Measurements from ENCODE around the gene HLCS. TPM values are rescaled to one million over a fixed set of nuclear protein-coding genes. Genes with fewer than 3 reads are reported as not detected.

Gene HLCS
- total RNA-seq, 2 experiments from 2014 or later = 14.3 to 15.0 TPM

- intact Hi-C loops (cut with DNase I, micrococcal nuclease) = loop anchor here in 1 of 2 experiments (5.0 kb wide), 2 partner anchors 281 to 381 kb away; partner anchors contain the start of genes DYRK1A and VPS26C
- H3K36me3 Mint-ChIP-seq (ENCODE audit: low read depth) = no peaks in the 10 kb centered on the region
- H3K27me3 Mint-ChIP-seq = no peaks in the 10 kb centered on the region
- ATAC-seq (peak; percentile 44), DNase-seq (peak; percentile 53)
- H3K27ac Mint-ChIP-seq = peak overlapping the region; percentile 76
- no peaks in the 10 kb centered on the region for H3K9me3 Mint-ChIP-seq (ENCODE audit: low read depth)
- H3K4me3 Mint-ChIP-seq = peak overlapping the region; percentile 5
- POLR2A ChIA-PET = no interaction called here
- H3K4me1 Mint-ChIP-seq = peaks cover 40% of the 10 kb centered on the region
- CTCF ChIA-PET = interaction anchor here (0.7 to 1.5 kb wide), 4 partner anchors 15 to 547 kb away, joined by 3 read pairs; no protein-coding TSS in a partner anchor
Observed at GRCh38 chr21:36985751-36986594, 19.5 kb upstream of the HLCS start.

- H3K27ac Mint-ChIP-seq = no peak overlapping the region
- H3K4me3 Mint-ChIP-seq = no peak overlapping the region
- peaks cover 32% of the 10 kb centered on the region for H3K4me1 Mint-ChIP-seq
- no peak for DNase-seq
- H3K27me3 Mint-ChIP-seq = peaks cover 2% of the 10 kb centered on the region
- ChIA-PET POLR2A (no interaction called here), CTCF (interaction anchor here (0.6 to 1.2 kb wide), 3 partner anchors 28 to 280 kb away, joined by 3 to 5 read pairs (median 3); no protein-coding TSS in a partner anchor)
- intact Hi-C loops (cut with DNase I, micrococcal nuclease) = no loop called here
- no peak for ATAC-seq
- no peaks in the 10 kb centered on the region for H3K36me3 Mint-ChIP-seq (ENCODE audit: low read depth)
- H3K9me3 Mint-ChIP-seq (ENCODE audit: low read depth) = no peaks in the 10 kb centered on the region
Observed at GRCh38 chr21:36981977-36982700, 15.7 kb upstream of the HLCS start.

- no peak for DNase-seq
- ATAC-seq = no peak
- ChIA-PET POLR2A (no interaction called here), CTCF (no interaction called here)
- no peaks in the 10 kb centered on the region for H3K36me3 Mint-ChIP-seq (ENCODE audit: low read depth)
- H3K4me1 Mint-ChIP-seq = peaks cover 28% of the 10 kb centered on the region
- intact Hi-C loops (cut with DNase I, micrococcal nuclease) = no loop called here
- peak overlapping the region; percentile 42 for H3K27ac Mint-ChIP-seq
- no peaks in the 10 kb centered on the region for H3K9me3 Mint-ChIP-seq (ENCODE audit: low read depth)
- H3K4me3 Mint-ChIP-seq = peak overlapping the region; percentile 59
- H3K27me3 Mint-ChIP-seq = peaks cover 2% of the 10 kb centered on the region
Observed at GRCh38 chr21:36981049-36981391, 14.6 kb upstream of the HLCS start.

GRCh38 chr21:36980280-36981048 is 14.0 kb upstream of the HLCS start:
- peak overlapping the region; percentile 72 for H3K27ac Mint-ChIP-seq
- POLR2A ChIA-PET = no interaction called here

GRCh38 chr21:36976882-36977651 is 10.6 kb upstream of the HLCS start:
- peak; percentile 79 for ATAC-seq
- peaks cover 2% of the 10 kb centered on the region for H3K27me3 Mint-ChIP-seq
- peak overlapping the region; percentile 42 for H3K27ac Mint-ChIP-seq
- no peaks in the 10 kb centered on the region for H3K9me3 Mint-ChIP-seq (ENCODE audit: low read depth)
- peaks cover 22% of the 10 kb centered on the region for H3K4me1 Mint-ChIP-seq
- peak; percentile 51 for DNase-seq
- intact Hi-C loops (cut with DNase I, micrococcal nuclease) = loop anchor here (1.0 to 5.0 kb wide), 3 partner anchors 12 to 100 kb away; no protein-coding TSS in a partner anchor
- no peaks in the 10 kb centered on the region for H3K36me3 Mint-ChIP-seq (ENCODE audit: low read depth)
- H3K4me3 Mint-ChIP-seq = no peak overlapping the region
- POLR2A ChIA-PET = interaction anchor here (0.8 kb wide), 1 partner anchor 33 kb away, joined by 3 read pairs; no protein-coding TSS in a partner anchor
- CTCF ChIA-PET = interaction anchor here (0.6 to 2.3 kb wide), 8 partner anchors 10 to 753 kb away, joined by 3 to 12 read pairs (median 5); partner anchors contain the start of genes HLCS and RIPPLY3

More at GRCh38 chr21:36980280-36981048, 14.0 kb upstream of the HLCS start:
- CTCF ChIA-PET = interaction anchor here (1.0 to 2.4 kb wide), 2 partner anchors 9 to 20 kb away, joined by 3 to 8 read pairs; no protein-coding TSS in a partner anchor
- Mint-ChIP-seq H3K9me3 (ENCODE audit: low read depth) (no peaks in the 10 kb centered on the region), H3K4me1 (peaks cover 22% of the 10 kb centered on the region), H3K4me3 (peak overlapping the region; percentile 59), H3K27me3 (peaks cover 2% of the 10 kb centered on the region), H3K36me3 (ENCODE audit: low read depth) (no peaks in the 10 kb centered on the region)
- peak; percentile 32 for ATAC-seq
- intact Hi-C loops (cut with DNase I, micrococcal nuclease) = no loop called here
- peak; percentile 30 for DNase-seq

GRCh38 chr21:36976228-36976861 is 9.9 kb upstream of the HLCS start:
- peaks cover 22% of the 10 kb centered on the region for H3K4me1 Mint-ChIP-seq
- H3K27ac Mint-ChIP-seq = no peak overlapping the region
- no peaks in the 10 kb centered on the region for H3K9me3 Mint-ChIP-seq (ENCODE audit: low read depth)
- POLR2A ChIA-PET = interaction anchor here (0.8 kb wide), 1 partner anchor 34 kb away, joined by 3 read pairs; no protein-coding TSS in a partner anchor
- no peak overlapping the region for H3K4me3 Mint-ChIP-seq
- H3K36me3 Mint-ChIP-seq (ENCODE audit: low read depth) = no peaks in the 10 kb centered on the region
- intact Hi-C loops (cut with DNase I, micrococcal nuclease) = loop anchor here in 1 of 2 experiments (5.0 kb wide), 1 partner anchor 101 kb away; no protein-coding TSS in a partner anchor
- ATAC-seq = no peak
- peaks cover 2% of the 10 kb centered on the region for H3K27me3 Mint-ChIP-seq
- CTCF ChIA-PET = interaction anchor here (0.6 to 2.3 kb wide), 6 partner anchors 10 to 249 kb away, joined by 3 to 12 read pairs (median 7); partner anchors contain the start of genes HLCS and RIPPLY3
- no peak for DNase-seq

GRCh38 chr21:36974851-36975192 is 8.4 kb upstream of the HLCS start:
- intact Hi-C loops (cut with DNase I, micrococcal nuclease) = loop anchor here in 1 of 2 experiments (5.0 kb wide), 1 partner anchor 102 kb away; no protein-coding TSS in a partner anchor
- DNase-seq (no peak), ATAC-seq (no peak)
- Mint-ChIP-seq H3K36me3 (ENCODE audit: low read depth) (no peaks in the 10 kb centered on the region), H3K9me3 (ENCODE audit: low read depth) (no peaks in the 10 kb centered on the region), H3K27ac (no peak overlapping the region), H3K4me1 (peaks cover 14% of the 10 kb centered on the region), H3K27me3 (no peaks in the 10 kb centered on the region), H3K4me3 (no peak overlapping the region)
- POLR2A ChIA-PET = no interaction called here
- CTCF ChIA-PET = interaction anchor here (1.4 kb wide), 1 partner anchor 9 kb away, joined by 5 read pairs; no protein-coding TSS in a partner anchor

- ChIA-PET CTCF (interaction anchor here (0.9 to 1.4 kb wide), 2 partner anchors 9 to 19 kb away, joined by 3 to 5 read pairs; no protein-coding TSS in a partner anchor), POLR2A (interaction anchor here (0.6 kb wide), 1 partner anchor 459 kb away, joined by 6 read pairs; no protein-coding TSS in a partner anchor)
- H3K4me1 Mint-ChIP-seq = peaks cover 14% of the 10 kb centered on the region
- DNase-seq = no peak
- intact Hi-C loops (cut with DNase I, micrococcal nuclease) = no loop called here
- H3K9me3 Mint-ChIP-seq (ENCODE audit: low read depth) = no peaks in the 10 kb centered on the region
- ATAC-seq = peak; percentile 79
- H3K27ac Mint-ChIP-seq = no peak overlapping the region
- H3K36me3 Mint-ChIP-seq (ENCODE audit: low read depth) = no peaks in the 10 kb centered on the region
- no peak overlapping the region for H3K4me3 Mint-ChIP-seq
- no peaks in the 10 kb centered on the region for H3K27me3 Mint-ChIP-seq
Observed at GRCh38 chr21:36973986-36974850, 7.7 kb upstream of the HLCS start.

GRCh38 chr21:36968976-36969375 is 2.5 kb upstream of the HLCS start:
- CTCF ChIA-PET = interaction anchor here (1.9 kb wide), 1 partner anchor 20 kb away, joined by 7 read pairs; no protein-coding TSS in a partner anchor
- Mint-ChIP-seq H3K27me3 (no peaks in the 10 kb centered on the region), H3K27ac (no peak overlapping the region), H3K36me3 (ENCODE audit: low read depth) (no peaks in the 10 kb centered on the region), H3K4me3 (no peak overlapping the region), H3K4me1 (peaks cover 9% of the 10 kb centered on the region), H3K9me3 (ENCODE audit: low read depth) (no peaks in the 10 kb centered on the region)
- POLR2A ChIA-PET = no interaction called here
- intact Hi-C loops (cut with DNase I, micrococcal nuclease) = loop anchor here in 1 of 2 experiments (5.0 kb wide), 3 partner anchors 288 to 593 kb away; partner anchors contain the start of gene DYRK1A
- no peak for ATAC-seq
- DNase-seq = no peak
